Fibroblast of pulmonary artery (primary cell): ENCODE results near the gene TIPIN.

Experiments used
- DNase-seq: peaks from one replicate; pipeline ENCODE4 v3.0.0-alpha.2; 2010; ENCODE audit warnings: low read depth
- H3K4me3 ChIP-seq: replicated peaks from 2 replicates; pipeline ENCODE4 v1.5.1; 2011; ENCODE audit warnings: low read depth, mild to moderate bottlenecking, control low read depth, low read length, moderate library complexity
- CTCF ChIP-seq: IDR thresholded peaks from 2 replicates; pipeline ENCODE4 v1.5.1; 2011; ENCODE audit warnings: mild to moderate bottlenecking, control low read depth, low read length, inconsistent platforms; ENCODE audit errors: missing control alignments

TIPIN gene

DNA sequence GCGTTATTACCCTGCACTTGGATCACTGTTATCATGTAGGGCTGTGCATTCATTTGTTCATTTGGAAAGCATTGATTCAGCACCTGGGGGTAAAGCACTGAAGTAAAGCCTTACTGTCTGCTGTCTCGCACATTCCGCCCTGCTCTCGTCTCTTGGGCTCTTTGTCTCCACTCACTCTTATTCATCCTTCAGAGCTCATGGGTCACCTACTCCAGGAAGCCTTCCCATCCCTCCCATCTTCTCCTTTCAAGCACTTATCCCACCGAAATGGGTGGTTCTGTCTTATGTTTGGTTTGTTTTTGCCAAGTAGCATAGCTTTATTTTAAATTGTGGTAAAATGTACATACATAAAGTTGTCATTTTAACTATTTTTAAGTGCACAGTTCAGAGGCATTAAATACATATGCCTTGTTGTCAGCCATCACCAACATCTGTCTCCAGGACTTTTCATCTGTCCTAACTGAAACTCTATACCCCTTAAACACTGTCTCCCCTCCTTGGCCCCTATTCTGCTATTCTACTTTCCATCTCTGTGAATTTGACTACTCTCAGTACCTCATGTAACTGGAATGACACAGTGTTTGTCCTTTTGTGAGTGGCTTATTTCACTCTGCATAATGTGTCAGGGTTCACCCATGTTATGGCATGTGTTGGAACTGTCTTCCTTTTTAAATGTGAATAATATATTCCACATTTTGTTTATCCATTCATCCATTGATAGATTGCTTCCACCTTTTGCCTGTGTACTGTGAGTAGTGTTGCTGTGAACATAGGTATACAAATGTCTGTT is 53.8 kb downstream of the TIPIN start:
- no peak for TF ChIP-seq CTCF
- no peak overlapping the region for H3K4me3 ChIP-seq
- DNase-seq = no peak

DNA sequence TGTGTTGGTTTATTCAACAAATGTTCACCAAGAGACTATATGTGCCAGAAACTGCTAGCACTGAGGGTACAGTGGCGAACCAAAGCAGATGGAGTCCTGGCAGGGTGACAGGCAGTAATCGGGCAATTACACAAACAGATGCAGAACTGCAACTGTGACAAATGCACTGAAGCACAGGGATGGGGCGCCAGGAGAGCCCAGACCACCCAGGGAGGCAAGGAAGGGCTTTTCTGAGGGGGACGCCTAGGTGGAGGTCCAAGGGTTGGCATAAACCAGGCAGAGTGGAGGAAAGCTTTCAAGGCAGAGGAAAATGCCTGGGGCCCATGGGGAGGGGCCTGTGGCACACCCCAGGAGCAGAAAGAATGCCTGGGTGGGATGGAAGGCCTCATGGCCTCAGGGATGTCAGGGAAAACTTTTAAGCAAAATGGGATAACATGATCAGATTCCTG is 57.7 kb downstream of the TIPIN start:
- H3K4me3 ChIP-seq = no peak overlapping the region
- no peak for DNase-seq
- no peak for TF ChIP-seq CTCF

GRCh38 chr15:66296186-66296585 is 60.3 kb downstream of the TIPIN start:
- DNase-seq = no peak
- no peak for TF ChIP-seq CTCF
- no peak overlapping the region for H3K4me3 ChIP-seq

DNA sequence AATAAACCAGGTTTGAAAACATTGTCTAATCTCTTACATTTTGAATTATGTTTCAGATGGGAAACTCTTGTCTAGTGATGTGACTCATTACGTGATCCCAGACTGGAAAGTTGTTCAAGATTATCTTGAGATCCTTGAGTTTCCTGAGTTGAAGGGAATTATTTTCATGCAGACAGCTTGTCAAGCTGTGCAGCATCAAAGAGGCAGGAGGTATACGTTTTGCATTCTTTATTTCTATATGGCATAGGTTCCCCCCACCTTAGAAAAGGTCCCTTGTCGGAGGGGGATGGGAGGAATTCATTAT is 61.6 kb downstream of the TIPIN start:
- peak overlapping the region; percentile 62 for H3K4me3 ChIP-seq
- no peak for TF ChIP-seq CTCF
- peak; percentile 39 for DNase-seq

DNA sequence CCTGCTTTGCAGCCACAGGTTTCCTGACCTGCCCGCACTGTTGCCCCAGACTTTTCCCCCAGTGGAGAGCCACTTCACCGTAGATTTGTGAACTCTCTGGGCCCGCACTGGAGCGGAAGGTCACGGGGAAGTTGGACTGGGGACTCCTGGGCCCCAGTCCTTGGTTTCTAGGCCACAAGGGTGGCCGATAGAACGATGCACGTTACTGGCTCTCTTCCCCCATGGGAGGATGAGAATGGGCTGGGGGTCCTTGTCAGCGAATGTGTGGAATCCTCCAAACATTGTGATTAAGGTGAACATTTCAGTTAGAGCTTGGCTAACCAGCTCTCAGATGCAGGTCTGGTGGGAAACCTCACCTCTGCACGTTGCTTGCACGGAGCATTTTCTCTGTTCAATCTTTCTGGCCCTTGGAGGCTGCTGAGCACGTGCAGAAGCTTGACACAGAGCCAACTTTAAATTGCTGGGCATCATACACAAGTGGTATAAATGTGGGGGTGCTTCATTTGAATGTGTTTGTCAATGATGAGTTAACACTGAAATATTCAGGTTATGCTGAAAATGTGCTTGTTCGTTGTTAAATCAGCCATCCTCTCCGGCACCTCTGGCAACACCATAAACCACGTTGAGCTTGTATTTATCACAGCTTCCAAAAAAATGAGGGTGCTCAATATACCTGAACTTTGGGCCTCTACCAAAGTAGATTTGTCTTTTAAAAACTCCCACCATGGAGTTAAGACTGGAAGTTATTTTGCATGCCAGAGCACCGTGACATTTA is 62.1 kb downstream of the TIPIN start:
- peak; percentile 71 for DNase-seq
- TF ChIP-seq CTCF = no peak
- H3K4me3 ChIP-seq = peak overlapping the region; percentile 62

DNA sequence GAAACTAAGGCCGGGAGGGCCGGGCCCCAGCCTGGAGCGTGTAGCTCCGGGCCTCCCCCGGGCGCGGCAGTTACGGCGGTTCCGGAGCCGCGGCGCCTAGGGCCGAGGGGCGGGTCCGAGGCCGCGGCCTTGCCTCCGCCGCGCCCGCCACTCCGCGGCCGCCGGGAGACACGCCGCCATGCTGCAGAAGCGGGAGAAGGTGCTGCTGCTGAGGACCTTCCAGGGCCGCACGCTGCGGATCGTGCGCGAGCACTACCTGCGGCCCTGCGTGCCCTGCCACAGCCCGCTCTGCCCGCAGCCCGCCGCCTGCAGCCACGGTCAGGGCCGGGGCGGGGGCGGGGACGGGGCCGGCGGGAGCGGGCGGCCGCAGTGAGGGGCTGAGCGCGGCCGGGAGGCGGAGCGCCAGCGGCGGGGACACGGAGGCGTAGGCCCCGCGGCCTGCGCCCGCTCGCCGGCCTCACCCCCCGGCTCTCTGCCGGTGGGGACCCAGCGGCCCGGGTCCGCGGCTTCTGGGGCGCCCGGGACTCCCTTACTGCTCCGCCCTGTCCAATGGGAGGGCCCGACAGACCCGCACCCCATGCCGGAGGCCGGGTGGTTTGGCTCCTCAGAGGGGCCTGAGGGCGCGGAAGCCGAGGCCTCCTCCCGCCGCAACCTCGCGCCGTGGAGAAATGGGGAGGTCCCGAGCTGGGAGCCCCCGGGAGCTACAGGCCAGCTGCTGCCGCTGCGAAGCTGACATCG is 62.9 kb downstream of the TIPIN start, which contains the start of gene DIS3L:
TSS of gene DIS3L (plus strand) at position 150 of the 738 bp plus-strand sequence. CDS start at position 179, 29 bp downstream.
- DNase-seq = peak; percentile 39
- H3K4me3 ChIP-seq = peak within 1 kb of the TSS; percentile 62
- TF ChIP-seq CTCF = no peak
